Measurements from ENCODE around the gene SVOPL. TPM values are rescaled to one million over a fixed set of nuclear protein-coding genes. Genes with fewer than 3 reads are reported as not detected.

SVOPL gene
- total RNA-seq, 1 donor from 2014 or later: not detected

- no peaks in the 10 kb centered on the region for H3K4me1 Mint-ChIP-seq
- H3K27ac Mint-ChIP-seq (ENCODE audit: unreplicated experiment): no peak overlapping the region
- no peak for DNase-seq (ENCODE audit: low read depth, low spot score)
- no peaks in the 10 kb centered on the region for H3K27me3 Mint-ChIP-seq (ENCODE audit: low read depth)
- H3K9me3 Mint-ChIP-seq: no peaks in the 10 kb centered on the region
- H3K36me3 Mint-ChIP-seq (ENCODE audit: low read depth): no peaks in the 10 kb centered on the region
- H3K4me3 Mint-ChIP-seq: no peak overlapping the region
- TF ChIP-seq, protein P1, sequence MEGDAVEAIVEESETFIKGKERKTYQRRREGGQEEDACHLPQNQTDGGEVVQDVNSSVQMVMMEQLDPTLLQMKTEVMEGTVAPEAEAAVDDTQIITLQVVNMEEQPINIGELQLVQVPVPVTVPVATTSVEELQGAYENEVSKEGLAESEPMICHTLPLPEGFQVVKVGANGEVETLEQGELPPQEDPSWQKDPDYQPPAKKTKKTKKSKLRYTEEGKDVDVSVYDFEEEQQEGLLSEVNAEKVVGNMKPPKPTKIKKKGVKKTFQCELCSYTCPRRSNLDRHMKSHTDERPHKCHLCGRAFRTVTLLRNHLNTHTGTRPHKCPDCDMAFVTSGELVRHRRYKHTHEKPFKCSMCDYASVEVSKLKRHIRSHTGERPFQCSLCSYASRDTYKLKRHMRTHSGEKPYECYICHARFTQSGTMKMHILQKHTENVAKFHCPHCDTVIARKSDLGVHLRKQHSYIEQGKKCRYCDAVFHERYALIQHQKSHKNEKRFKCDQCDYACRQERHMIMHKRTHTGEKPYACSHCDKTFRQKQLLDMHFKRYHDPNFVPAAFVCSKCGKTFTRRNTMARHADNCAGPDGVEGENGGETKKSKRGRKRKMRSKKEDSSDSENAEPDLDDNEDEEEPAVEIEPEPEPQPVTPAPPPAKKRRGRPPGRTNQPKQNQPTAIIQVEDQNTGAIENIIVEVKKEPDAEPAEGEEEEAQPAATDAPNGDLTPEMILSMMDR (conservative IDR thresholded peaks at IDR 0.05): no peak
Observed at GRCh38 chr7:138627361-138627760, 73.8 kb downstream of the SVOPL start.

GRCh38 chr7:138626846-138627245 lies 74.3 kb downstream of the SVOPL start:
- no peak for DNase-seq (ENCODE audit: low read depth, low spot score)
- H3K27ac Mint-ChIP-seq (ENCODE audit: unreplicated experiment): no peak overlapping the region
- TF ChIP-seq, protein P1 (conservative IDR thresholded peaks at IDR 0.05): no peak
- H3K36me3 Mint-ChIP-seq (ENCODE audit: low read depth): no peaks in the 10 kb centered on the region
- H3K4me3 Mint-ChIP-seq: no peak overlapping the region
- no peaks in the 10 kb centered on the region for H3K9me3 Mint-ChIP-seq
- H3K4me1 Mint-ChIP-seq: no peaks in the 10 kb centered on the region
- H3K27me3 Mint-ChIP-seq (ENCODE audit: low read depth): no peaks in the 10 kb centered on the region

- TF ChIP-seq, protein P1 (conservative IDR thresholded peaks at IDR 0.05): no peak
- Mint-ChIP-seq H3K4me3 (no peak overlapping the region), H3K9me3 (no peaks in the 10 kb centered on the region), H3K27ac (ENCODE audit: unreplicated experiment) (no peak overlapping the region), H3K27me3 (ENCODE audit: low read depth) (no peaks in the 10 kb centered on the region), H3K4me1 (no peaks in the 10 kb centered on the region), H3K36me3 (ENCODE audit: low read depth) (no peaks in the 10 kb centered on the region)
- no peak for DNase-seq (ENCODE audit: low read depth, low spot score)
Observed at GRCh38 chr7:138625849-138626230, 75.3 kb downstream of the SVOPL start.

DNA sequence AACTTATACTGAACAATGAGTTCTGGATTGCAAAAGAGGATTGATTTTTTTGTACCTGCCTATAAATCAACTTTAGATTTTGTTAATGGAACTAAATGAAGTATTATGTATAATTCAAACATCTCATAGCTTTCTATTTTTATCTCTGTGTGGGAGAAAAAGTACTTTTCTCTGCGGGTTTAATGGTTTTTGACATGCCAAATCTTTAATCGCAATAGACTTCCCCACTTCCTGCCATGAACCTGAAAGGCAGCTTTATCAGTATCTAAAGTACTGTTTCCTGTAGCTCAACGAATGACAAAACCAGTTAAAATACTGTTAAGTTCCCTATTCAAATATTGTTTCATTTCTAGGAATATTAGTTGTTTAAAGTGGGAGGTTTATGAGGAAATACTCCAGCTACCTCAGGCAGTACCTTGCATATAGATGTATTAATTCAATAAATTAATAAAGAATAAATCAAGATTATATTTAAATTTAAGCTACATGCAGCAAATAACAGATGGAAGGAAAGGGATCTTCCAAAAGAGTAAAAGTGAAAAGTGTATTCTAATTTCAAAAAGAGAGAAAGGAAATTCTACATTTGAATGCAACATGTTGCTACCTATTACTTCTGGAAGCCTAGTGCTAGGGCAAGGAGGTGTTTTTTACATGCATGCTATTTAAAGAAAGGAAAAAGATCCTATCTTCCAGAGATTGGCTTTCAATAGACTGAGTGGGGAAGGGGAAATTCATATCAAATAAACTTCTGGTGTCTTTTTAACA lies 75.9 kb downstream of the SVOPL start:
- H3K4me3 Mint-ChIP-seq: no peak overlapping the region
- DNase-seq (ENCODE audit: low read depth, low spot score): no peak
- TF ChIP-seq, protein P1 (conservative IDR thresholded peaks at IDR 0.05): no peak
- no peaks in the 10 kb centered on the region for H3K27me3 Mint-ChIP-seq (ENCODE audit: low read depth)
- no peak overlapping the region for H3K27ac Mint-ChIP-seq (ENCODE audit: unreplicated experiment)
- H3K9me3 Mint-ChIP-seq: no peaks in the 10 kb centered on the region
- no peaks in the 10 kb centered on the region for H3K4me1 Mint-ChIP-seq
- no peaks in the 10 kb centered on the region for H3K36me3 Mint-ChIP-seq (ENCODE audit: low read depth)

GRCh38 chr7:138622841-138623240 lies 78.3 kb downstream of the SVOPL start:
- Mint-ChIP-seq H3K4me3 (no peak overlapping the region), H3K9me3 (no peaks in the 10 kb centered on the region), H3K27ac (ENCODE audit: unreplicated experiment) (no peak overlapping the region), H3K4me1 (no peaks in the 10 kb centered on the region), H3K36me3 (ENCODE audit: low read depth) (no peaks in the 10 kb centered on the region), H3K27me3 (ENCODE audit: low read depth) (no peaks in the 10 kb centered on the region)
- no peak for DNase-seq (ENCODE audit: low read depth, low spot score)
- TF ChIP-seq, protein P1 (conservative IDR thresholded peaks at IDR 0.05): no peak
